ENCODE data around the gene PCSK5.

GRCh38 chr9:75876999-75877640 is 13.4 kb upstream of the PCSK5 start:
- no peak for TF ChIP-seq POLR2A (IDR thresholded peaks at IDR 0.05)
- no peak for TF ChIP-seq CTCF (IDR thresholded peaks at IDR 0.05)

Measured in stomach (tissue), 4 donors.